Central memory CD8-positive, alpha-beta T cell (primary cell): ENCODE measurements around the gene TICAM2.

ENCODE experiments used
- ATAC-seq: fragments of 150-1000 bp; cut with Tn5 transposase; replicated peaks from 2 replicates; pipeline ENCODE4 v1.10.0; 2022; ENCODE audit warnings: mild to moderate bottlenecking, moderate FRiP score, moderate number of reproducible peaks; ENCODE audit not compliant: poor library complexity, severe bottlenecking; ENCODE audit errors: extremely low read depth
- DNase-seq, 2 donors: peaks; one replicate each; pipeline ENCODE4 v3.0.0; 2021; ENCODE audit warnings: low spot score in 2 of 2
- H3K27ac Mint-ChIP-seq: one replicate; pipeline ENCODE4 v1.8.0; 2022; ENCODE audit warnings: low read depth, mild to moderate bottlenecking, moderate library complexity, mixed read lengths
- H3K27me3 Mint-ChIP-seq: one replicate; pipeline ENCODE4 v1.8.0; 2022; ENCODE audit warnings: mixed read lengths
- H3K36me3 Mint-ChIP-seq: one replicate; pipeline ENCODE4 v1.8.0; 2022; ENCODE audit warnings: mild to moderate bottlenecking, moderate library complexity, mixed read lengths; ENCODE audit not compliant: insufficient read depth
- H3K4me1 Mint-ChIP-seq: one replicate; pipeline ENCODE4 v1.8.0; 2022; ENCODE audit warnings: mixed read lengths
- H3K4me3 Mint-ChIP-seq: one replicate; pipeline ENCODE4 v1.8.0; 2022; ENCODE audit warnings: mild to moderate bottlenecking, moderate library complexity, mixed read lengths
- H3K9me3 Mint-ChIP-seq: one replicate; pipeline ENCODE4 v1.8.0; 2022; ENCODE audit warnings: mixed read lengths

The TICAM2 gene

DNA sequence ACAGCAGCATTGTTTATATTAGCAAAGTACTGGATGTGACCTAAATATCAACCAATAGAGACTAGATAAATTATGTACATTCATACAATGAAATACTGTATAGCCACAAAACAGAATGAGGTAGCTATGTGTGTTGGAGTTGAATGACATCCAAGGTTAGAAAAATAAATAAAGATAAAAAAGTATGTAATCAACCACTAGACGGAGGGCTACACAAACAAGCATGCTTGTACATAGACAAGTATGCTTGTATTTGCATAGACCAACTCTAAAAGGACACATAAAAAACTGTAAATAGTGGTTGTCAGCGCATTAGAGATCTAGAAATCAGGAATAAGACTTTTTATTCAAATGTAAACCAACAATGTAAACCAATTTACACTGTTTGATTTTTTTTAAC, 60.7 kb downstream of the TICAM2 start:
- Mint-ChIP-seq H3K27me3 (no peaks in the 10 kb centered on the region), H3K27ac (peak overlapping the region; percentile 96), H3K4me1 (peaks cover 76% of the 10 kb centered on the region), H3K9me3 (no peaks in the 10 kb centered on the region), H3K4me3 (peak overlapping the region; percentile 96), H3K36me3 (peaks cover 33% of the 10 kb centered on the region)
- no peak for ATAC-seq
- no peak for DNase-seq

DNA sequence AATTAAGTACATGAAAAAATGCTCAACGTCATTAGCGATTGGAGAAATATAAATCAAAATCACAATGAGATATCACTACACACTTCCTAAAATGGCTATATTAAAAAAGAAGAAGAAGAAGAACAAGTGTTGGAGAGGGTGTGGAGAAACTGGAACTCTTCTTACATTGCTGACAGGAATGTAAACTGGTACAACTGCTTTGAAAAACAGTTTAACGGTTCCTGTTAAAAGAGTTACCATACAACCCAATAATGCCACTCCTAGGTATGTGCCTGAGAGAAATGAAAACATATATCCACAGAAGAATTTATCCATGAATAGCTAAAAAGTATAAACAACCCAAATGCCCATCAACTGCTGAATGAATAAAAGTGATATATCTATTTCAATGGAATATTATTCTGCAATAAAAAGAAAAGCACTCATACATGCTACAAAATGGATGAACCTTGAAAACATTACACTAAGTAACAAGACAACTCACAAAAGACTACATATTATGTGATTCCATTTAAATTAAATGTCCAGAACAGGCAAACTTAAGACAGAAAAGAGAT, 66.7 kb downstream of the TICAM2 start:
- Mint-ChIP-seq H3K36me3 (peaks cover 28% of the 10 kb centered on the region), H3K27me3 (no peaks in the 10 kb centered on the region), H3K4me3 (no peak overlapping the region), H3K4me1 (peaks cover 73% of the 10 kb centered on the region), H3K9me3 (no peaks in the 10 kb centered on the region), H3K27ac (peak overlapping the region; percentile 6)
- no peak for DNase-seq
- ATAC-seq = no peak

DNA sequence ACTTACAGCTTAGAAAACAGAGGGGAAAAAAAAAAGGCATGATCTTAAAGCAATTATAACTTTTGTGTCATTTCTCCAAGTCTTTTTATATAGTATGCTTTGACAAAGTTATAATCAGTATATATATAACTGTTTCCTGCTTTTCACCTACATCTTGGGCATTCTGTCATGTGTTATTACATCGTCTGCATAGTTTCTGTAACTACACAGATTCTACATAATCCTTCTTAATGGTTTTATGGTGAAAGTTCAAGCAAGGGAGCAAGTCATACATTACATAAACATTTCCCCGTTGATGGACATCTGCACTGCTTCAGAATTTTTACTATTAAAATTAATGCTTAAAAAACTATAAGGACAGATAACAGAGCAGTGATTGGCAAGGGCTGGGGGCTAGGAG, 69.8 kb downstream of the TICAM2 start:
- peaks cover 23% of the 10 kb centered on the region for H3K36me3 Mint-ChIP-seq
- H3K27me3 Mint-ChIP-seq = no peaks in the 10 kb centered on the region
- peaks cover 61% of the 10 kb centered on the region for H3K4me1 Mint-ChIP-seq
- H3K27ac Mint-ChIP-seq = no peak overlapping the region
- no peaks in the 10 kb centered on the region for H3K9me3 Mint-ChIP-seq
- H3K4me3 Mint-ChIP-seq = no peak overlapping the region
- no peak for DNase-seq
- no peak for ATAC-seq

DNA sequence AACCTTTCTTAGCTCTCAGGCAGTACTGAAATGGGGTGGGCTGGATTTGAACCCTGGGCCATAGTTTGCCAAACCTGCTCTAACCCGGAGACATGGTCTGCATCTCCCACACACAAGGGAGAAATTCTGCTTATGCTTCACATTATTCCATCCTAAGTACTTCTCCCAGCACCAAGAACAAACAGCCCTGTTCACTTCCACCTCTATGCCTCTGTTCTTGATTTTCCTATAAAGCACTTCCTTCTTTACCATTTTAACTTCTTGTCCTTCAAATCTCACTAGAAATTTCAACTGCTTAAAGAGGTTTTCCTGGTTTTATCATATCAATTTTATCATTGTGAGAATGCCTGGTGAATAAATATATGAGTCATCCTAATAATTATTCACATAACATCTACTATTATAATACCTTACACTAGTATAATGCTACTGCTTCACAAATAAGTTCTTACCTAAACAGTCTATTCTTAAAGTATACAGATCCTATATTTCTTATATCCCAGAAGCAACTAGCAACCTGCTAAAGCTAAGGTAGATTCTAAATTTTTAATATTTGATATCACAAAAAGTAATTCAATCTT, 70.4 kb downstream of the TICAM2 start:
- H3K27ac Mint-ChIP-seq = no peak overlapping the region

DNA sequence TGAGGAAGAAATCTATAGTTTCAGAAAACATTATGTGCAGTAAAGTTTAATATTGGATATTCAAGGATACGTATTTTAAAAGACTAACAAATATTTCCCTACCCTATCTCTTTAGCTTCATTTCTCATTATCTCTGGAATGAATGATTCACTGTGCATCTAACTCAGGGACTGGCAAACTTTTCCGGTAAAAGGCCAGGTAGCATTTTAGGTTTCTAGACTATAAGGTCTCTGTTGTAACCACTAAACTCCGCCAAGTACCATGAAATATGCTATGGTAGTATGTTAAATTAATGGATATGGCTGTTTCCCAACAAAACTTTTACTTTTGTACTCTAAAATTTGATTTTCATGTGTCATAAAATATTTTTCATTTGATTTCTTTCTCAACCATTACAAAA, 70.9 kb downstream of the TICAM2 start:
- H3K4me1 Mint-ChIP-seq = peaks cover 49% of the 10 kb centered on the region
- H3K9me3 Mint-ChIP-seq = no peaks in the 10 kb centered on the region
- peak overlapping the region; percentile 1 for H3K4me3 Mint-ChIP-seq
- H3K36me3 Mint-ChIP-seq = peaks cover 21% of the 10 kb centered on the region
- no peaks in the 10 kb centered on the region for H3K27me3 Mint-ChIP-seq
- DNase-seq (no peak), ATAC-seq (no peak)
- no peak overlapping the region for H3K27ac Mint-ChIP-seq

More for the DNA sequence above, 70.4 kb downstream of the TICAM2 start:
- no peaks in the 10 kb centered on the region for H3K27me3 Mint-ChIP-seq
- H3K4me1 Mint-ChIP-seq = peaks cover 54% of the 10 kb centered on the region
- H3K9me3 Mint-ChIP-seq = no peaks in the 10 kb centered on the region
- DNase-seq (no peak), ATAC-seq (no peak)
- H3K4me3 Mint-ChIP-seq = peak overlapping the region; percentile 1
- H3K36me3 Mint-ChIP-seq = peaks cover 20% of the 10 kb centered on the region

DNA sequence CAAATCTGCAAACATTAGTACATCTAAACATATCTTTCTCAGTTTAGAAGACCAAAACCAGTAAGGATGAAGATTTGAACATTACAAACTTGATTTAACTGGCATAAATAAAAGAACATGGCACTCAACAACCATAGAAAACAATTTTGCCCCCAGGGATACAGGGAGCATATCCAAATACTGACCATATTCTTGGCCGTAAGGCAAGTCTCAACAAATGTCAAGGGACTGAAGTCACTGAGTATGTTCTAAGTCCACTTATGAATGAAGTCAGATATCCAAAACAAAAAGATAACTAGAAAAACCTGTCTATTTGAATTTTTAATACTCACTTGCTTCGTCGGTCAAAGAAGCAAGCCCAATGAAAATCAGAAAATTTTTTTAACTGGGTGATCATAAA, 71.9 kb downstream of the TICAM2 start:
- ATAC-seq = no peak
- DNase-seq = no peak
- no peaks in the 10 kb centered on the region for H3K27me3 Mint-ChIP-seq
- peaks cover 21% of the 10 kb centered on the region for H3K36me3 Mint-ChIP-seq
- H3K4me3 Mint-ChIP-seq = no peak overlapping the region
- no peaks in the 10 kb centered on the region for H3K9me3 Mint-ChIP-seq
- peaks cover 42% of the 10 kb centered on the region for H3K4me1 Mint-ChIP-seq
- no peak overlapping the region for H3K27ac Mint-ChIP-seq
